ENCODE data around the gene MTCH1. TPM values are rescaled to one million over a fixed set of nuclear protein-coding genes. Genes with fewer than 3 reads are reported as not detected.
A peak's percentile ranks its signal among the peaks of the same experiment; 100 is the strongest.

MTCH1 gene
- total RNA-seq, 2 experiments from 2014 or later = 135 to 139 TPM

GRCh38 chr6:36926708-36927513, 59.1 kb downstream of the MTCH1 start:
- Mint-ChIP-seq H3K4me3 (no peak overlapping the region), H3K4me1 (peaks cover 17% of the 10 kb centered on the region), H3K27ac (no peak overlapping the region), H3K9me3 (no peaks in the 10 kb centered on the region), H3K36me3 (peaks cover 5% of the 10 kb centered on the region), H3K27me3 (no peaks in the 10 kb centered on the region)
- POLR2A ChIA-PET = interaction anchor here (0.8 kb wide), 1 partner anchor 13 kb away, joined by 3 read pairs; no protein-coding TSS in a partner anchor
- DNase-seq (no peak), ATAC-seq (ENCODE audit: low read depth) (no peak)

- Mint-ChIP-seq H3K4me1 (peaks cover 17% of the 10 kb centered on the region), H3K4me3 (peak overlapping the region; percentile 5), H3K27ac (no peak overlapping the region), H3K36me3 (peaks cover 9% of the 10 kb centered on the region), H3K9me3 (no peaks in the 10 kb centered on the region), H3K27me3 (no peaks in the 10 kb centered on the region)
- DNase-seq = no peak
- ATAC-seq (ENCODE audit: low read depth) = peak; percentile 52
- POLR2A ChIA-PET = interaction anchor here (0.6 to 1.2 kb wide), 3 partner anchors 12 to 60 kb away, joined by 3 to 4 read pairs (median 3); partner anchors contain the start of gene MTCH1
Measured at GRCh38 chr6:36925809-36926208, 60.2 kb downstream of the MTCH1 start.

- no peak overlapping the region for H3K4me3 Mint-ChIP-seq
- peaks cover 10% of the 10 kb centered on the region for H3K36me3 Mint-ChIP-seq
- POLR2A ChIA-PET = interaction anchor here (1.2 to 1.4 kb wide), 2 partner anchors 12 to 61 kb away, joined by 3 to 4 read pairs; partner anchors contain the start of gene MTCH1
- no peaks in the 10 kb centered on the region for H3K9me3 Mint-ChIP-seq
- peaks cover 17% of the 10 kb centered on the region for H3K4me1 Mint-ChIP-seq
- no peak overlapping the region for H3K27ac Mint-ChIP-seq
- DNase-seq = no peak
- H3K27me3 Mint-ChIP-seq = no peaks in the 10 kb centered on the region
- no peak for ATAC-seq (ENCODE audit: low read depth)
Measured at GRCh38 chr6:36924778-36925374, 61.1 kb downstream of the MTCH1 start.

GRCh38 chr6:36924131-36924530, 61.9 kb downstream of the MTCH1 start:
- Mint-ChIP-seq H3K27me3 (no peaks in the 10 kb centered on the region), H3K36me3 (peaks cover 12% of the 10 kb centered on the region), H3K9me3 (no peaks in the 10 kb centered on the region), H3K4me3 (no peak overlapping the region), H3K4me1 (peaks cover 17% of the 10 kb centered on the region), H3K27ac (peak overlapping the region; percentile 3)
- POLR2A ChIA-PET = interaction anchor here (1.2 to 1.4 kb wide), 2 partner anchors 13 to 62 kb away, joined by 3 read pairs; partner anchors contain the start of gene MTCH1
- DNase-seq (no peak), ATAC-seq (ENCODE audit: low read depth) (peak; percentile 65)

- no peaks in the 10 kb centered on the region for H3K9me3 Mint-ChIP-seq
- H3K36me3 Mint-ChIP-seq = peaks cover 15% of the 10 kb centered on the region
- H3K4me1 Mint-ChIP-seq = peaks cover 12% of the 10 kb centered on the region
- H3K27ac Mint-ChIP-seq = no peak overlapping the region
- H3K4me3 Mint-ChIP-seq = no peak overlapping the region
- no peaks in the 10 kb centered on the region for H3K27me3 Mint-ChIP-seq
- POLR2A ChIA-PET = no interaction called here
- ATAC-seq (ENCODE audit: low read depth) (no peak), DNase-seq (no peak)
Measured at GRCh38 chr6:36920546-36920945, 65.5 kb downstream of the MTCH1 start.

GRCh38 chr6:36920049-36920448, 65.9 kb downstream of the MTCH1 start:
- POLR2A ChIA-PET = no interaction called here
- Mint-ChIP-seq H3K27me3 (no peaks in the 10 kb centered on the region), H3K4me1 (peaks cover 7% of the 10 kb centered on the region), H3K27ac (no peak overlapping the region), H3K9me3 (no peaks in the 10 kb centered on the region), H3K4me3 (no peak overlapping the region), H3K36me3 (peaks cover 15% of the 10 kb centered on the region)
- ATAC-seq (ENCODE audit: low read depth) = no peak
- no peak for DNase-seq

Other genes with a start within 250 kb of the MTCH1 start
- 1 to 10 TPM in 1 of 2 experiments, under 1 TPM in 1; 0.99 to 1.3 TPM for gene CPNE5, start 146.8 kb downstream of the MTCH1 start, total RNA-seq
- gene PPIL1, start 111.4 kb downstream of the MTCH1 start, total RNA-seq = 10 to 100 TPM; 18.5 to 19.9 TPM
- gene C6orf89, start 100.2 kb downstream of the MTCH1 start, total RNA-seq = 10 to 100 TPM; 45.3 to 46.0 TPM
- under 1 TPM; 0.37 to 0.86 TPM for gene PI16, start 31.5 kb downstream of the MTCH1 start, total RNA-seq
- 10 to 100 TPM in 1 of 2 experiments, 1 to 10 TPM in 1; 9.8 to 12.4 TPM for gene FGD2, start 19.5 kb upstream of the MTCH1 start, total RNA-seq
- 100 to 1,000 TPM; 428 to 445 TPM for gene PIM1, start 184.0 kb upstream of the MTCH1 start, total RNA-seq